ENCODE measurements around the gene ALG2.

ALG2 gene

GRCh38 chr9:99173570-99174504, 47.9 kb downstream of the ALG2 start:
- no peak for DNase-seq (ENCODE audit: low read depth in 1 of 2, low spot score in 1 of 2)

GRCh38 chr9:99172124-99173091, 49.3 kb downstream of the ALG2 start:
- DNase-seq (ENCODE audit: low read depth in 1 of 2, low spot score in 1 of 2) = no peak

GRCh38 chr9:99171225-99172123, 50.3 kb downstream of the ALG2 start:
- no peak for DNase-seq (ENCODE audit: low read depth in 1 of 2, low spot score in 1 of 2)

GRCh38 chr9:99169982-99170761, 51.6 kb downstream of the ALG2 start:
- DNase-seq (ENCODE audit: low read depth in 1 of 2, low spot score in 1 of 2) = no peak

GRCh38 chr9:99169086-99169485, 52.7 kb downstream of the ALG2 start:
- DNase-seq (ENCODE audit: low read depth in 1 of 2, low spot score in 1 of 2) = no peak

- no peak for DNase-seq (ENCODE audit: low read depth in 1 of 2, low spot score in 1 of 2)
Observed at GRCh38 chr9:99167694-99168093, 54.0 kb downstream of the ALG2 start.

- DNase-seq (ENCODE audit: low read depth in 1 of 2, low spot score in 1 of 2) = no peak
Observed at GRCh38 chr9:99167119-99167518, 54.6 kb downstream of the ALG2 start.
